NCI-H2029 treated with DMSO at 0.1 percent for 48 hours (cell line): Measurements from ENCODE around the gene TBKBP1.
A peak's percentile ranks its signal among the peaks of the same experiment; 100 is the strongest.

Experiments
- DNase-seq: peaks from one replicate; lab custom pipeline; 2025; lab: John Stamatoyannopoulos, UW

Gene TBKBP1

DNA sequence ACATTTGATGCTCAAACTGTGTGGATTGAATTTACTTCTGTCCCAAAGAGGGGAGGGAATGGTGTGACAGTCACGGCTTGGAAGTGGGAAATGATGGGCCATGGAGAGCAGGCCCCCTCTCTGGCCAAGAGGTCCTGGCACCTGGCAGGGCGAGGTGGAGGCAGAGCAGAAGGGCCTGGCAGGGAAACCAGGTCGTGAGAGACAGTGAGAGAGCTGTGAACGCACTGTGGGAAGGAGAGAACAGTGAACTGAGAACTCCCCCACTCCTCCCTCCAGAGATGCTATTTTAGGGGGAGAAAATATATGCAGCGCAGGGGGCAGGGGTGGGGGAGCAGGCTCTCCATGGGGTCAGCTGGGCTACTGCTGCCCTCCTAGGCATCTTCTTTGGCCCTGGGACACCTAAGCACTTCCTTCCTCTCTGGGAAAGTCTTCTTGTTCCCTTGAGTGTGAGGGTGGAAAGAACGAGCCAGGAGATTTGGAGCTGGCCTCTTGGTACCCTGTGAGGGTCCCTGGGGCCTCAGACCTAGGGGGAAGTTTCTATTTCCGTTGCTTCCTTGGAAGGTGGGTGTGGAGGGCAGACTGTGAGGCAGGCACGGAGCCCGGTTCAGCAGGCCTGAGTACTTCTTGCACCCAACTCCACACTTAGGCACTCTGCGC, 21.8 kb downstream of the TBKBP1 start:
- DNase-seq: no peak

DNA sequence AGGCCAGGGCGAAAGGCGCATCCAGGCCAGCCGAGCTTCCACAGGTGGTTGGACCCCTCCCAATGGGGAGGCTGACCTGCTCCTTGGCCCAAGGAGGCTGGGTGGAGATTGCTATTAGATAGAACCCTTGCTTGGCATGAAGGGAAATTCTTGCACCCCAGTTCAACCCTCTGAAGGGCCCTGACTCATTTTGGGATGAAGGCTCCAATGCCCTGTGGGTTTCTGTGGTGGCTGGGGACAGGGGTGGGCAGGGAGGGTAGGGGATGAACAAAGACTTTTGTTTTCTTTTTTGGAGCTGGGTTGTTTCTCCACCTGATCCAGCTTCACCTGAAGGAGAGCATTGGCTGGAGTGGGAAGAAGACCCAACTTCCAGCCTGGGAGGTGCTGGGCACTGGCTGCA, 22.4 kb downstream of the TBKBP1 start:
- no peak for DNase-seq

DNA sequence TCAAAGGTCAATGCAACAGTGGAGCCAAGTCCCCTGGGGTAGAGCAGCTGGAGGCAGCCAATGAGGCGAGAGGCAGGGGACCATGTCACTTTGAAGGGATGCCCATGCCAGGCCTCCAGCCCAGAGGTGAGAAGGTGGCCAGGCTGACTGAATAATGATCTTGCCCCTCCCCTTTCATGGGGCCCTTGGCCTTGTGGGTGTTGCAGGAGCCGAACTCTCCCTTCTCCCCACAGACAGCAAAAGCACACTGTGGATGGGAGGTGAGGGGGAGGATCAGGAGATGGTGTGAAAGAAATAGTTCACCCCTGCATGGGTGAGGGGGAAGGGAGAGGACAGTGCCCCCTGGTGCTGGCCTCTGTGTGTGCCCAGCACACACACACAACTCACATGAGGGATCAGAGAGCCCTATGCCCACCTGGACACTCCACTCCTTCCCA, 23.3 kb downstream of the TBKBP1 start:
- no peak for DNase-seq

DNA sequence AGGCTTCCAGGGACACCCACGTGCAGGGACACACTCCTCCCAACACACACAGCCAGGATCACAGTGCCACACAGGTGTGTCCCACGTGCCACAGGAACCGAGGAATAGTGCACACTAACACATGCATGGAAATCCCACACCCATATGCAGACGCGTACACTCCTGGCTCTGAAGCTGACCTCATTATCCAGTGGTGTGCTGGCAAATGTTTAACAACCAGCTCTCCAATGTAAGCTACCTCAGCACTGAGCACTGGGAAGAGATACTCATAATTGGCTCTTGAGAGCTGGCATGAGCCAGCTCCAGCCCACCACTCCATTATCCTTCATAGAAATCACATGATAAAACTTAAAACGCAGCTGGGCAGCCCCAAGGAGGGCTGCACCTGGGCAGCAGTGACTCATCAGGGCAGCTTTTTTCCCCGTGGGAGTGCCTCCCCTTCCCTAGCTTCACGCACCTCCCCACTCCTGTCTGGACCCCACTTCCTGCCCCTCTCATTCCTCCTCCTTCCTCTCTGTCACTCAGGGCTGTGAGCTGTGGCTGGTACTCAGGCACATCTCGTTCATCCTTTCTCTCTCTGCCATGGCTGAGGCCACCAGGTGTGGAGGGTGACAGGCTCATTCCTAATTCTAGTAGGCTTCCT, 24.1 kb downstream of the TBKBP1 start:
- DNase-seq: peak; percentile 5

DNA sequence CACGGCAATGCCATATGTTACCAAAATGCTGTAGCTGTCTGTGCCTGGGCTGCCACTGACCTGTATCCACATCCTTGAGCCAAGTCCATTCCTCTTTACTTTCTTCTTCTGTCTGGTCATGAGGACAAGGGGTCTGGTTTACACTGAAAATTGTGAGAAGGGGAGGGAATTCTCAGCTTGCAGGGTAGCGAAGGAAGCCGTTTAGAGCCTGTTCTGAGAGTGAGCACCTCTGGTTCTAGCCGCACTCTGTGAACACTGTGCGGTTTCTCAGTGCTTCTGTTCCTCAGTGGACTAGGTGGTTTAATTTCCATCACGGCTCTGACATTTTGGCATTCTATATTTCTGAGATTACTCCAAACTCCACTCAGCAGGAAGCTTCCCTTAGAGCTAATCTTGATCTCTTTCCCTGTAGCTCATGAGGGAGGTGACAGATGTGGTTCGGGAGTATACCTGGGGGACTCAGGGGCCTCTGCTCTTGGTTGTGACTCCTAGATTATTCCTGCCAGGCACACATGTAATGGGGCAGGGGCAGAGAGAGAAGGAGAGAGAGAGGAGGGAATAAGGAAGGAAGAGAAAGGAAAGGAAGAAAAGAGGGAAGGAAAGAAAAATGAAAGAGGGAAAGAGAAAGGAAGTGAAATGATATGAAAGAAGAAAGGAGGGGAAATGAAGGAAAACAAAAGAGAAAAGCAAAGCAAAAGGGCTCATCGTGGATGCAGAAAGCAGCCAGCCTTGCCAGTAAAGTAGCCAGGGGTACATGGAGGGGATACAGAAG, 24.9 kb downstream of the TBKBP1 start:
- DNase-seq: no peak

DNA sequence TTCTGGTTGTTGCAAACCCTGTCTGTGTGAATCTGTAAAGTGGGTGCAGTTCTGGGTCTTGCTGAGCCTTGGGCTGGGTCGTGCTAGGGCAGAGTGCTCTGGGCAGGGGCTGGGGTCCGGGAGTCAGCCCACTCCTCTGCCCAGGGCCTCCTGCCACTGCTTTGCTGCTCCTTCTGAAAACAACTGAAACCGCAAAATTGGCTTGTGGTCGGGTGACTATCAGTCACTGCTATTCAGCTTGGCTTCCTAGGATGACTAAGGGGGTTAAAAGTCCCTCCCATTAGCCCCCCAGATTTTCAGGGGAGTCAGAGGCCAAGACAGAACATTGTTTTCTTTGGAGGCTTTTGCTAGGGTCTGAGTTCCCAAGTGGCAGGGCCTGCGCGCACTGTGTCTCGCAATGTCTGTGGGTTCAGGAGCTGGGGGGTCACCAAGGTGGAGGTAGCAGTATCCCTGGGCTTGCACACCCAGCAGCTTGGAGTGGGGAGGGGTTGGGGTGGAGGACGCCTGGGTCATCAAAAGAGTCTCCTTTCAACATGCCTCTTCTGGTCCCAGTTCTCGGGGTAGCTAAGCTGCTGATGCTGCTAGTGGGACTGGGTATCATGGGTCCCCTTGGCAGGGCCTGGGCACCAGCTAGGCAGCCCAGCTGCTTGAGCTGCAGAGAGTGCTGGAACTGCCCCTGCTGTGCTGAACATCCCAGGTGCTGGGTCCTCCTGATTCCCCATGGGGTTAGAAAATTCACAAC, 25.6 kb downstream of the TBKBP1 start:
- no peak for DNase-seq

DNA sequence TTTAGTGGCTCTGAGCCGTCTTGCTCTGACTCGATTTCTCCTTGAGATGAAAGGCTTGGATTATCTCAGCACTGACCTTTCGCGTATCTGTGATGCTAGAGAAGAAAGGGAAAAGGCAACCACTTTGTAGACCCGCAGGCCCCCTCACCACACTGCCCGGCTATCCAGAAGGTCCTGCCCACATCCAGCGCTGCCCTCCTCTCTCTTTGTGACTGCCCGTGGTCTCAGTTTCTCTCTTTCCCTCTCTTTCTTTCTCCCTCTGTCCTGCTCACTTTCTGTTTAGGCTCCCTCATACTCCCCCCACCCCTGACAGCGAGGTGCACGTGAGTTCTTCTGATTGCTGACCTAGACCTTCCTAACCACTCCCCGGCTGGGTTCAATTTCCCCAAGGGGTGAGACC, 26.2 kb downstream of the TBKBP1 start:
- no peak for DNase-seq

DNA sequence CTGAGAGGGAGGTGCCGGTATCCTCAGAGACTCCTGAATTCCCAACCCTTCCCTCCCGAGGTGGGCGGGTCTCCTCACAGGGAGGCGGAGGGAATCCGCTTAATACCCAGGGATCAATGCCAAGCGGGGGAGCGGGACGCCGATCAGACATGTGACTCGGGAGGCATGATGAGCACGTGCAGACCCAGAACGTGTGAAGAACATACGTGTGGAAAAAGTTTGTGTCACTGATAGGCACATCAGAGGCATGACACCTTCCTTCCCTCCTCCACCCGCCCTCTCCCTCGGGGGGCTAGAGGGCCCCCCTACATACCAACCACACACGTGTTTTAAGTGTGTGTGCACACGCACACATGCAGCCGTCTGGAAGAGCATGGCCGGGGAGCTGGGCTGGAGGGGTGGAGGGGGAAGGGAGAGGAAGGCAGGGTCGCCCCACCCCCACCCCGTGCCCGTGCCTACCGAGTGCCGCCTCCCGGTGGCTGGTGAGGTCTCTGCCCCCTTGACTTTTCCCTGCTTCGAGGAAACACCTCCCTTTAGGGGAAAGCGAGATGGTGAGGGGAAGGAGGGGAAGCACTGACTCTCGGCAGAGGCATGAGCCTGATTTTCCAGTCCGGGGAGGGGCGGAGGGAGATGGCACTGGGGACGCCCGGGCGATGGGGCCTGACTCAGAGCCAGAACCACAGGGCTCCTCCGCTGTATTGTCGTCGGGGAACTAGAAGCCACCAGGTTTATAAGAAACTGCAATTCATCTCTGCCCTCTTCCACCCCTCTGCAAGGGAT, 27.0 kb downstream of the TBKBP1 start:
- no peak for DNase-seq

DNA sequence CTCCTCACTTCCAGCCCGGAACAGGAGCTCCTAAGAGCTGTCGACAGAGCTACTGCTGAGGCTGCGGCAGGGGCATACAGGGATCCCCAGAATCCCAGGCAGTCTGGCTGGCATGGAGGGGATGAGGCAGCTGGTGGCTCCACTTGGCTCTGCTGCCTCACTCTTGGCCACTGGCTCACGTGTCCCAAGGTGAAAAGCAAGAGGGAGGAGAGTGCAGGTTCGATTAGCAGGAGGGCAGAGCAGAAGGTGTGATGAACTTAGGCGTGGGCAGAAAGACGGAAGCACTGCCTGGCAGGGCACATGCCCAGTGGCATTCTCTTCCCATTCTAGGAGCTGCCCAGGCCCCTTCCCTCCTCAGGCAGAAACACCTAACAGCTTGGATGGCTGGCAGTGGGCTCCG, 27.8 kb downstream of the TBKBP1 start:
- no peak for DNase-seq

DNA sequence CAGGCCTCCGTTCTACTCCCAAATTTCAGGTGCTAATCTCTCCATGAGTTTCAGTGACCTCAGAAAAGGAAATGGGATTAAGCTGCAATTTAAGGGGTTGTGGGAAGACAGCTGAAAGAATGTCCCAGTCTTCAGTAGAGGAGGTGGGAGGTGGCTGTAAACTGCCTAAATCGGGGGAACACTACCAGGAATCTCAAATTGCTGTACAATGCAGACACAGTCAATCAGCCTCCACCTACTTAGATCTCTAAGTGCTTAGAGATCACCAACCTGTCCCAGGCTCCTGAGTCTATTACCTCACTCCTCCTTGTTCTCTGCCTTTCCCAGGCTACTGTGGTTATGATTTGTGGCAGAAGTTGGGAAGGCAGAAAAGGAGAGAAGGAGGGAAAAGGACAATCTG, 30.7 kb downstream of the TBKBP1 start:
- DNase-seq: no peak

DNA sequence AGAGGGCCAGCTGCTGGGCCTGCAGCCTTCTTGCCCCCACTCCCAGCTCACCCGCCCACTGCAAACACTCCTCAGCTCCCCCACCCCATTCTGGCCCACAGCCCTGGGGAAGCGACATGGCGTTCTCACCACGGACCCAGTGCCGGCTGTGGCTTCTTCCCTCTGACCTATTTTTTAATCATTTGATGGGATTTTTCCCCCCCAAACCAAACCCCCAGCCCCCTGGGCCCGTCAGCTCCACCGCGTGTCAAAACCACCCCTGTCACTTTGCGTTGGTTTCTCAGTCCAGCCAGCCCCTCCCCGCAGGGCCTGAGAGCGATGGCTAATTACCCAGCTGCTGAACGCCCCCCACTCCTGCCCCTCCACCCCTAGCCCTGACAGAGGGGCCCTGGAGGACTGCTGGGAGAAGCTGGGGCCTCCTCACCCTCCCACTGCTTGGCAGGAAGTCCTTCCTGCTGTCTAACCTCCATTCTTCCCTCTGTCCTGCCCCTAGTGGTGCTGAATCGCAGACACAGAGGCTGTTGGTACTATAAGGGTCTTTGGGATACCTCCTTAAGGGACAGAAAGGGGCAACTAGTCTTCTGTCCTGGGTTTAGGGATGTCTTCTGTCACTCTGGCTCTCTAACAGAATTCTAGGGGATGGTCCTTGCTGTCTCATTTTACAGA, 31.6 kb downstream of the TBKBP1 start:
- DNase-seq: no peak

DNA sequence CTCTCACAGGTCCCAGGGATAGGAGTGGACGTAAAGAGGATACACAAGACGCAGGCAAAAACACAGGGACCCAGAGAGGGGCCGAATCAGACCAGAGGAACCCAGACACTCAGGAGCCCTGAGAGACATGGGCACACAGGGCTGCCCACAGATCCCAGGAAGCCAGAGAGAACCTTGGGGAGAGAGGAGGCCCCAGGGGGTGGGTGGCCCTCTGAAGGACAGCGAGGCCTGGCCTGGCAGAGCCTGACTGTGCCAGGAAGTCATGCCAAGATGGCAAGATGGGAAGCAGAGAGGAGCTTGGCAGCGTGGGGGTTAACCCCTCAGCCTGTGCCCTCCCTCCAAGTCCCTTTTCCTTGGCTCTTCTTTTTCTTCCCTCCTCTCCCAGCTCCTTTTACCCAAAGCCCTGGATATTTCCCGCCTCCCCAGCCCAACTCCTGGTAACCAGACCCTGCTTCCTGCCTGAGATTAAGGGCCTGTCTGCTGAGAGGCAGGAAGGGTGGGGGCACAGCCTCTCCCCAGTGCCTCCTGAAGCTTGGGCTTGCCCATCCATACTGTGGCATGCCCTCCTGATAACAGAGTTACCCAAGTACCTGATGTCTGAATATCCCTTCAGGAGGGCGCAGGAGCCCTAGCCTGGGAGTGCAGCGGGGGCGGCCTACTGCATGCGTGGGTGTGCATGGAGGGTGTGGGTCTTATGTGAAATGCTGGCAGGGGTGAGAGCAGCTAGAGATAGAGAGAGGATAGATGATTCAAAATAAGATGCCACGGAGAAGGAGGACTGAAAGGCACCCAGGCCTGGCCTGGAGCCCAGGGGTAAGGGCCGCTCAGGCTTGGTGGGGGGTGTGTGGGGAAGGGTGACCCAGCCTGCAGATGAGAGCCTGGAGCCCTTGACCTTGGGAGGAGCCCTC, 33.1 kb downstream of the TBKBP1 start:
- no peak for DNase-seq

DNA sequence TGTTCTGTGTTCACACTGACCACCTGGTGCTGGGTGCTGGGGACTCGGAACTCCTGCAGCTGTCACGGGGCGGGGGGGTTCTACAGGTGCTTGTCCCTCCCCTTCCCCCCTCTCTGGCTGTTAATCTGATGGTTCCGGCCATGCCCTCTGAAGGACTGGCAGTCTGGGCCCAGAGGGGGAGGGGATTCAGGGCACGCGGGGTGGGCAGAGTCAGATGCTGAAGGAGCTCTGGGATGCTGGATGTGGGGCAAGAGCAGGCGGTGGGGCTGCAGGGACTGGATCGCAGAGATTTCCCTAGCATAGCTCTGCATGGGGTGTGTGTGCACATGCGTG, 33.7 kb downstream of the TBKBP1 start:
- DNase-seq: no peak

DNA sequence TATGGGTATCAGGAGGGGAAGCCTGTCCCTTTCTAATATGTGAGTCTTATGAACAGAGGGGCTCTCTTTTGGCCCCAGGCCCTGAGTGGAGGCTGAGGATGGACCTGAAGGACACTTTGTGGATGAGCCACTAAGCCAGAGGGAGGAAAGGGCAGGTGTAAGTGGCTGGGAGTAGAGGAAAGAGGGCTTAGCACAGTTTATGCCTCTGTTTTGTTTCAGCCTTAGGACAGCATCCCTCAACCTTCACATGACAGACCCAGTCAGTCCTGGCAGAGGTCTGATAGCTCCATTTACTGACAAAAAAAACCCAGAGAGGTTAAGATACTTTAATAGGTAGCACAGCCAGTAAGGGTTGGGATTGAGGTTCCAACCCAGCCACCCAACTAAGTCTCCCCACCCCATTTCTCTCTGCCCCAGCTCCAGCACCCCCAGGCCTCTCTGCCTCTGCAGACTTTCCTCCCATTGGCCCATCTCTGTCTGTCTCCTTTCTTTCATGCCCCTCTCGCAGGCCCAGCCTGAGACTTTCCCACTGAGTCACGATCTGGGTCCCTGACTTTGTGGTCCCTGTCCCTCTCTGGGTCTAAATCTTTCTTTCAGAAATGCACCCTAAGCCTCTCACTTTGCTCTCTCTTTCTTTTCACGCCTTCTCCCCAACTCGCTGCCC, 34.4 kb downstream of the TBKBP1 start:
- no peak for DNase-seq

DNA sequence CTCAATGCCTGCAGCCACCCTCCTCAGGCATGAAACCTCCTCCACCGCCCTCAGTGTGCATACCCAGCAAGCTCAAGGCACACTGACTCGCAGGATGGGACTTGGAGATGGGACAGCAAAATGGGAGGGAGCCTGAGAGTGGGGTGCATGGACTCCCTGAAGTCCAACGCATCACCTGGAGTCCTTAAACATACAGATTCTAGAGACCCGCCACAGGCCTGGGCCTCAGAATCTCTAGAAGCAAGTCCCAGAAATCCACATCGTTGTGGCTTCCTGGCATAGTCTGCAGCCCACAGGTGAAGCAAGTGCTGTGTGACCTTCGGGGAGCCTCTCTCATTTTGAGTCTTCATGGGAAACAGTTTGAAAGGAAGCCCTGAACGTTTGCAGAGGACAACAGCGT, 35.5 kb downstream of the TBKBP1 start:
- DNase-seq: no peak

DNA sequence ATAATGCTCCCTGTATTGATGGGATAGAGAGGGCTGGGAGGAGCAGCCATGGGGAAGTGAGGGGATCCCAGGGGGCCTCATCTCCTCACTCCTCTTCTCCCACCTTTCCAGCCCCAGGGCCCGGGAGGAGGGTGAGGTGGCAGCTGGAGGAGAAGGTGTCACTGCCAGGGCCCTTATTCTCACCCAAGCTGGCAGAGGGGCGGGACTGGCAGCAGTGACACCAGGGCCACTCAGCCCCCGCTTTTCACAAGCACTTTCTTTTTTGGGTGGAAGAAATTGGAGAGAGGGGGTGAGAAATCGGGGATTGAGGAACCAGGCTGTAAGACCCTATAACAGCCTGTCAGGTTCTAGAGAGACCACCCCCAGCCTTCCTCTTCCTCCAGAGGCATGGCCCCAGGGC, 36.7 kb downstream of the TBKBP1 start:
- no peak for DNase-seq

DNA sequence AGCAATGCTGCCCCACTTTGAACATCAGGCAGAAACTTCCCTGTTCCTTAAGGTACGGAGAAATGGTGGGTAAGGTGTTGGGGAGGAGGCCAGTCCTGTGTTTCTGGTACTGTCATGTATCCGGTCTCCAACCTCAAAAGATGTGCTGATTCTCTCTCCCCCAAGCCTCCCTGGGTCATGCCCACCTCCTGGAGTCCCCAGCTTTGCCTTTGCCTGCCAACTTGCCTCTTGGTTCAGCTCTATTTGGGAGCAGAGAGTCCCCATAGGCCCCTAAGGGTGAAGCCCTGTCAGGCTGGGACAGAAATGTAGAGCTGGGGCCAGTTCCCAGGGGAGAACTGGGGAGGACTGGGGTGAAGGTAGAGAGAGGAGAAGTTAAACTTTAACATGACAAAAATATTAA, 37.4 kb downstream of the TBKBP1 start:
- no peak for DNase-seq

DNA sequence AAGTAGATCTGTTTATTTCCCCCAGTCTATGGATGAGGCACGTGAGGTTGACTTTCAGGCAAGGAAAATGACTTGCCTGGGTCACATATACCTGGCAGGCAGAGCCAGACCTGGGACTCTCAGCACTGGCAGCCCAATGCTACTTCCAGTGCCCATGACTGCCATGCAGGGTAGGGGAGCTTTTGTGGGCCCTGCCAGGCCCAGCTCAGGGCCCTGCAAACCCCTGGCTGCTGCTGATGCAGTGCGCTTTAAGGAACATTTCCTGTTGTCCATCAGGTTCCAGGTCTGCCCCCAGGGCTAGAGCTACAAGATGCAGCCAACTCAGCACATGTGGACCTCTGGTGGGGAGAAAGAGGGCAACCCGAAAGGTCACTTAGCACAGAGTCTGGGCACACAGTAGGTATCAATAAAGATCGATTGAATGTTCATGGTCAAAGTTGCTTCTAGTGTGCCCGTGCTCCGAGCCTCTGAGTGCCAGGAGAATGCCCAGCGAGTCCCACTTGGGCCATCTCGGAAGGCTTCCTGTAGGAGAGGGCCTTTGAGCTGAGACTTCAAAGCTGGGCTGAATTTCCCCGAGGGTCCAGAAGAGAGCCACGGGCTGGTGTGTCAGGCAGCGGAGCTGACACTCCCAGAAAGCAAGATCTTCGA, 38.6 kb downstream of the TBKBP1 start:
- no peak for DNase-seq

DNA sequence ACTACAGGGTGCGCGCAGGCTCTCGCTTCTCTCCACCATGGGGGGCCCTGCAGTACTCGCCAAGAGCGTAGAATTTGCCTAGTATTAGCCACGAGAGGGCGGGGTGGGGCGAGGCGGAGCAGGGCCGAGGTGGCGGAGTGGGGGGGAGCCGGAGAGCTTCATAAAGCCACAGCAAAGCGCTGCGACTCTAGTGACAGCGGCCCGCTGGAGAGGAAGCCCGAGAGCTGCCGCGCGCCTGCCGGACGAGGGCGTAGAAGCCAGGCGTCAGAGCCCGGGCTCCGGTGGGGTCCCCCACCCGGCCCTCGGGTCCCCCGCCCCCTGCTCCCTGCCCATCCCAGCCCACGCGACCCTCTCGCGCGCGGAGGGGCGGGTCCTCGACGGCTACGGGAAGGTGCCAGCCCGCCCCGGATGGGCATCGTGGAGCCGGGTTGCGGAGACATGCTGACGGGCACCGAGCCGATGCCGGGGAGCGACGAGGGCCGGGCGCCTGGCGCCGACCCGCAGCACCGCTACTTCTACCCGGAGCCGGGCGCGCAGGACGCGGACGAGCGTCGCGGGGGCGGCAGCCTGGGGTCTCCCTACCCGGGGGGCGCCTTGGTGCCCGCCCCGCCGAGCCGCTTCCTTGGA, 39.2 kb downstream of the TBKBP1 start, which contains the start of gene TBX21:
Gene TBX21, plus strand, starts transcription at position 190 of the 627 bp plus-strand sequence. Its CDS starts 219 bp downstream, at position 409.
- DNase-seq: no peak
